ENCODE data around the gene RANBP3.
"Not testable (repeated sequence)": the region's sequence is repeated elsewhere in the genome, so short reads cannot be mapped to it uniquely, and the experiment has no call there.

RANBP3 gene

DNA sequence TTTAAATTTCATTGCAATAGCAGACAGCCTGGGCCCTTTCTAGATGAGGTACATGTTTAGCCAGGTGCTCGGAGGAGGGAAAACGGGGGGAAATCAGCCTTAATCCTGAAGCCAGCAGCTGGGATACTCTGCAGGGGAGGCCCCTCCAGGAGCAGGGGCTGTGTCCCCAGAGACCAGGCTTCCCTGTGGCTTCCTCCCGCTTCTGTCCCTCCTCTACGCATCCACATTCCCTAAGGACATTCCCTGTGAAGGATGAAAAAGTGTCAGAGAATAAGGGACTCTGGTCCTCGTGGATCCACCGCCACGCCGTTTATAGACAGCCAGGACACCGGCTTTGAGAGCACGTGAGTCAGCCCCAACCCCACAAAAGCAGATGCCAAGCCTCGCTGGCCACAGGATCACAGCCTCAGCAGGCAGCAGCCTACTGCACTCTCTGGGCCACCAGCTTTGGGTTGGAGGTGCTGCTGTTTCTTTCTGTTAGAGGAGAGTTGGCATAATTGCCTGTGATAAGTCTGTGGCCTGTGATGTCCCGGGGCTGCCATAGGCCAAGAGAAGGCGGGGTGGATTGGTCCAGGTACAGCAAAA is 36.7 kb upstream of the RANBP3 start:
- Mint-ChIP-seq H3K4me3 (no peak overlapping the region), H3K27me3 (no peaks in the 10 kb centered on the region), H3K9me3 (no peaks in the 10 kb centered on the region), H3K4me1 (no peaks in the 10 kb centered on the region), H3K36me3 (no peaks in the 10 kb centered on the region), H3K27ac (no peak overlapping the region)
- ATAC-seq (replicated peaks) = no peak
- DNase-seq = no peak

DNA sequence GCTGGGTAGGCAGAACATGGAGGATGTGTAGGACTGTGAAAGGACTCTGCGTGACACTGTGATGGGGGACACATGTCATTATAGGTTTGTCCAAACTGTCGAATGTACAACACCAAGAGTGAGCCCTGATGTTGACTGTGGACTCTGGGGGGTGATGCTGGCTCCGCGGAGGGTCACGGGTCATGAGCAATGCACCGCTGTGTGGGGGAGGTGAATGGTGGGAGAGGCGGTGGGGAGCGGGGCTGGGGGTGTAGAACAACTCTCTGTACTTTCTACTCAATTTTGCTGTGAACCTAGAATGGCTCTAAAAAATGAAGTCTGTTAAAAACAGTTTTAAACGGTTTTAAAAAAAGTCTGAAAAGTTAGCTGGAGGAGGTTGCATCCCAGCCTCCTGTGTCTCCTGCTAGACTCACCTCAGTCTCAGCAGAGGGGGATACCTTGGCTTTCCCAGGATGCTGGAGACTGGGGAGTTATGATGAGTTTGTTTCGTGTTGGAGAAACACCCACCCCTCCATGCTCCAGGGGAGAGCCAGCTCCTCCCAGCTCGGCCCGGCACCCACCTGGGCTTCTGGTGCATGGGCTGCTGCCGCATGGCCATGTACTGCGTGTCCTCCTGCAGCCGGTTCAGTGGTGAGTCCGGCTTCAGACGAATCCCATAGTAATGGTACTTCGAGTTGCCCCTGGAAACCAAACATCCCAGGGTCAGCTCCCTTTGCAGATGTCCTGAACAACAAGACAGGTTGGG is 34.7 kb upstream of the RANBP3 start:
- DNase-seq (no peak), ATAC-seq (replicated peaks) (no peak)
- no peaks in the 10 kb centered on the region for H3K27me3 Mint-ChIP-seq
- no peak overlapping the region for H3K27ac Mint-ChIP-seq
- H3K4me1 Mint-ChIP-seq = no peaks in the 10 kb centered on the region
- H3K36me3 Mint-ChIP-seq = peaks cover 0 to 1% of the 10 kb centered on the region in 2 donors
- H3K9me3 Mint-ChIP-seq = no peaks in the 10 kb centered on the region
- no peak overlapping the region for H3K4me3 Mint-ChIP-seq

DNA sequence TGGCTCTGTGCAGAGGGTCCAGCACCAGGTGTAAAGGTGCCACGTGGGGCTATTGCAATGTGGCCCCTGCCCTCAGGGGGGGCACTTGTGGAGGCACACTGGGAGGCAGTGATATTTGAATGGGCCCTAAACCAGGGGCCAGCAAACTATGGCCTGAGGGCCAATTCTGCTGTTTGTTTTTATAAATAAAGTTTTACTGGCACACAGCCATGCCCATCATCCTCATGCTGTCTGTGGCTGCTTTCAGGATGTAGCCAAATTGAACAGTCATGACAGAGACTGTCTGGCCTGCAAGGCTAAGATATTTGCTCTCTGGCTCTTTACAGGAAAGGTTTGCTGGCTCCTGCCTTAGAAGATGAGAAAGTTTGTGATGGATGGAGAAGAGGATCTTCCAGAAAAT is 33.9 kb upstream of the RANBP3 start:
- H3K27ac Mint-ChIP-seq = no peak overlapping the region
- no peak overlapping the region for H3K4me3 Mint-ChIP-seq
- H3K9me3 Mint-ChIP-seq = no peaks in the 10 kb centered on the region
- peaks cover 0 to 2% of the 10 kb centered on the region in 2 donors for H3K36me3 Mint-ChIP-seq
- H3K4me1 Mint-ChIP-seq = no peaks in the 10 kb centered on the region
- DNase-seq (no peak), ATAC-seq (replicated peaks) (no peak)
- H3K27me3 Mint-ChIP-seq = no peaks in the 10 kb centered on the region

DNA sequence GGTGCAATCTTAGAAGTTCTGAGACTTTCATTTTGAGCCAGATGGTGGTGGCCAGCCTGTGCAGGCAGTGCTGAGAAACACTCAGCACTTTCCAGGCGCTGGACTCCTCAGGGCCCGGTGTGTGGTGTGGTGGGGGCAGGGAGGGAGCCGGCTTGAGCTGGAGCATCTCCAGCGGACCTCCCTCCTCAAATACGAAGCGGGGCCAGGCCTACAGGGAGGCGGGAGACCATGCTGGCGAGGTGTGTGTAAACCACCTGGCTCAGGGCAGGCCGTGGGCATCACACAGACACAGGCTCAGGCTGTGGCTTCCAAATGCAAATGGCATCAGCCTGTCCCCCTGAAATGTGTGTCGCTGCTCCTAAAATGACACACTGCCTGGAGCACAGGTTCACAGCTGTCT is 33.3 kb upstream of the RANBP3 start:
- ATAC-seq (replicated peaks) (no peak), DNase-seq (no peak)
- no peak overlapping the region for H3K4me3 Mint-ChIP-seq
- H3K4me1 Mint-ChIP-seq = no peaks in the 10 kb centered on the region
- peaks cover 0 to 2% of the 10 kb centered on the region in 2 donors for H3K36me3 Mint-ChIP-seq
- H3K9me3 Mint-ChIP-seq = no peaks in the 10 kb centered on the region
- H3K27me3 Mint-ChIP-seq = no peaks in the 10 kb centered on the region
- no peak overlapping the region for H3K27ac Mint-ChIP-seq

DNA sequence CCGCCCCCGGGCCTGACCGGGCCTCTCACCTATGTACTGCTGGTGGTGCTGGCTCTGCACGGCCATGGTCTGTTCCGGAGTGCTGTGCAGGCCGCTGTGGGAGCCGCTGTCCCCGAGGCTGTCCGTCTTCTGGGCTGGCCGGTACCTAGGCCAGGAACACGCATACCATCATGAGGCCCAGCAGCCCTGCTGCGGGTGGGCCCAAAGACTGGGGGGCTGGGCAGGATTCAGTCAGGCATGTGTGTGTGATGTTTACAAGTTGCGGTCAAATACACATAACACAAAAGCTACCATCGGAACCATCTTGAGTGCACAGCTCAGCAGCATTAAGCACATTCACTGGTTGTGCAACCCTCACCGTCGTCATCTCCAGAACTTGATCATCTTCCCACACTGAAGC is 32.2 kb upstream of the RANBP3 start:
- H3K27ac Mint-ChIP-seq = no peak overlapping the region
- DNase-seq (no peak), ATAC-seq (replicated peaks) (no peak)
- H3K27me3 Mint-ChIP-seq = no peaks in the 10 kb centered on the region
- H3K9me3 Mint-ChIP-seq = no peaks in the 10 kb centered on the region
- no peak overlapping the region for H3K4me3 Mint-ChIP-seq
- no peaks in the 10 kb centered on the region for H3K4me1 Mint-ChIP-seq
- H3K36me3 Mint-ChIP-seq = peaks cover 0 to 2% of the 10 kb centered on the region in 2 donors

DNA sequence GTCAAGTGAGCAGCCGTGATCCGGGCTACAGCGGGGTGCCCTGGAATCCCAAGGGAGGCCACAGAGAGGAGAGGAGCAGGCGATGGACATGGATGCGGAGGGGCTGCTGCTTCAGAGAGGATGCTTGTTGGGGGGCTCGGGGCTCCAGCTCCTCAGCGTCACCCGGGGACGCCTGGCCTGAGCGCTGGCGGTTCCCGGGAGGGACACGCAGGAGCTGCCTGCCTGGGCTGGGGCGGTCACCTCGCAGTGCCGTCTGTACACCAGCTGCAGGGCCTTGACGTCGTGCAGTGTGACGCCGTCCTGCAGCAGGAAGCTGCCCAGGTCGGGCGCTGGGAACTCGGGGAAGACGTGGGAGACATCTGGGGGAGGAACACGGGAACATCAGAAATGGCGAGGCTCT is 29.9 kb upstream of the RANBP3 start:
- Mint-ChIP-seq H3K9me3 (no peaks in the 10 kb centered on the region), H3K36me3 (peaks cover 0 to 2% of the 10 kb centered on the region in 2 donors), H3K4me3 (no peak overlapping the region), H3K27me3 (no peaks in the 10 kb centered on the region), H3K4me1 (no peaks in the 10 kb centered on the region), H3K27ac (no peak overlapping the region)
- DNase-seq (no peak), ATAC-seq (replicated peaks) (no peak)

DNA sequence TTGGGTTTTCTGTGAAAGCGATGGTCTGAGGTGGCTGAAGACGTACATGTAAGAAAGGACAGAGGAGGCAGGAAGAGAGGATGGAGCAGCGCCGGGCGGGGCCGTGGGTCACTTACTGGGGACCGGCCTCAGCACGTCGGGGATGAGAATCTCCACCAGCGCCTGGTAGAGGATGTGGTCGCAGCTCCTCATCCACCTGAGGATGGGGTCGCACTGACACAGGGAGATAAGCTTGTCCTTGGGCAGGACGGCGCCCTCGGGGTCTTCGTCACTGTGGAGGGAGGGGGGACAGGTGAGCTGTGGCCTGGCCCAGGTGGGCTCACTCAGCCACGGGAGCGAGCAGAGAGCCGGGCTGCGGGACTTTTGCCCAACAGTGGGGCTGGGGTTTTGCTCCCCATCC is 29.0 kb upstream of the RANBP3 start:
- Mint-ChIP-seq H3K27me3 (no peaks in the 10 kb centered on the region), H3K27ac (no peak overlapping the region), H3K4me3 (no peak overlapping the region), H3K36me3 (peaks cover 2% of the 10 kb centered on the region in 2 donors), H3K4me1 (no peaks in the 10 kb centered on the region), H3K9me3 (no peaks in the 10 kb centered on the region)
- DNase-seq = no peak
- ATAC-seq (replicated peaks) = no peak

DNA sequence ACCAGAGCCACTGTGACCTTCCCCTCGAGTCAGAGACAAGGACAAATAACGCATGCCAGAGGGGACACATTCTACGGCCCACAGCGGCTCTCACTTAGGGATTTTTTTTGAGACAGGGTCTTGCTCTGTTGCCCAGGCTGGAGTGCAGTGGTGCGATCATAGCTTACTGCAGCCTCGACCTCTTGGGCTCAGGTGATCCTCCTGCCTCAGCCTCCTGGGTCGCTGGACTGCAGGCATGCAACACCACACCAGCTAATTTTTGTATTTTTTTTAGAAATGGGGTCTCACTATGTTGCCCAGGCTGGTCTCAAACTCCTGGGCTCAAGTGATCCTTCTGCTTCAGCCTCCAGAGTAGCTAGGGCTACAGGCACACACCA is 28.1 kb upstream of the RANBP3 start:
- not testable (repeated sequence) for DNase-seq; H3K9me3 Mint-ChIP-seq; H3K4me1 Mint-ChIP-seq; H3K27ac Mint-ChIP-seq; H3K4me3 Mint-ChIP-seq; ATAC-seq (replicated peaks); H3K27me3 Mint-ChIP-seq; H3K36me3 Mint-ChIP-seq

DNA sequence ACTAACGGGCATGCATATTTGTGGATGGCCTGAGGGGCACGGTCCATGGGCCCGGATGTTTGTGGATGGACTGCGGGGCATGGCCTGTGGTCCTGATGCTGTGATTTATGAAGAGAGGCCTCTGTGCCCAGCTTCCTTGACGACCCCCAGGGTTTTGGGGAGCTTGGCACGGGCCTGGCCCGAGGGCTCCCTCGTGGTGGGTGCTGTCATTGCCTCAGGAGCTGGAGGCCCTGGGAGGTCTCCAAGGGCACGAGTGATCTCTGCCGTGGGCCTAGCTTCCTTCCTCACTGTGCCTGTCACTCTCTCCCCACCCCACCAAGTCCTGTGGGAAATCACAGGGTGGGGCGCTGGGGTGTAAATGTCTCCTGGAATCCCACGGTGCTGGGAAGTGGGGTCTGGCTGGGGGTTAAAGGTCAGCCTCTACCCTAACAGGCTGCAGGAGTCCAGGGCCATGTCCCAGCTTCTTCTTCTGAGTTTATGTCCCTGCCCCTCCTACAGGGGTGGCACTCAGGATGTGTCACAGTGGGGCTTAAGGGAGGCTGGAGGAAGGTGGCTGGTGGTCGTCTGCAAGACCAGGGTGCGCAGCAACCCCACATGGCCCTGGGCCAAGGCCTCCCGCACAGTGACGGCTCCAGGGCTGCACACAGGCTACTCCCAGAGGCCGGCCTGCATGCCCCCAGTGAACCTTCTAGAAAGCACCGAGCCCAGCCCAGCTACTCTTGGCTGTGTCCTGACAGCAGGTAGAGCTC is 27.6 kb upstream of the RANBP3 start:
- H3K36me3 Mint-ChIP-seq = peaks cover 2 to 9% of the 10 kb centered on the region in 2 donors
- ATAC-seq (replicated peaks) = no peak
- peaks cover 1 to 4% of the 10 kb centered on the region in 2 donors for H3K9me3 Mint-ChIP-seq

DNA sequence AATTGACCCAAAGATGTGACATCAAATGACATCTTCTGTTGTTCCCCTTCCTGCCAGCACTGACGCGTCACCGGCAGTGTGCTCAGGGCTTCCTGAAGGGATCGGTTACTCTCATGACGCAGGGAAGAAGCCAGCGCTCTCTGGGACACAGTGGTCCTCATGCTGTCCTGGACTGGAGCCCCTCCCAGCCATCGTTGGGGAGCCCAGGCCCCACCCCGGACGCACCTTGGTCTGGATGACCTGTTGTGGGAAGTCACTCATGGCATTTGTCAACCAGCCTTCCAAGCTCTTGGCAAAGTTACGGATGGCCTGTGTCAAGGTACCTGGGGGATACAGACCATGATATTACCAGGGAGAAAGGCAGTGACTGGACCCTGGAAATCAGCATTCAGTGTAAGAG is 26.0 kb upstream of the RANBP3 start:
- ATAC-seq (replicated peaks) (no peak), DNase-seq (no peak)
- Mint-ChIP-seq H3K9me3 (peaks cover 6 to 8% of the 10 kb centered on the region in 2 donors), H3K27me3 (no peaks in the 10 kb centered on the region), H3K4me3 (no peak overlapping the region), H3K4me1 (no peaks in the 10 kb centered on the region), H3K27ac (no peak overlapping the region), H3K36me3 (peaks cover 6 to 16% of the 10 kb centered on the region in 2 donors)

More for the DNA sequence above, 27.6 kb upstream of the RANBP3 start:
- DNase-seq = no peak
- Mint-ChIP-seq H3K27ac (no peak overlapping the region), H3K4me3 (no peak overlapping the region), H3K4me1 (no peaks in the 10 kb centered on the region), H3K27me3 (no peaks in the 10 kb centered on the region)

DNA sequence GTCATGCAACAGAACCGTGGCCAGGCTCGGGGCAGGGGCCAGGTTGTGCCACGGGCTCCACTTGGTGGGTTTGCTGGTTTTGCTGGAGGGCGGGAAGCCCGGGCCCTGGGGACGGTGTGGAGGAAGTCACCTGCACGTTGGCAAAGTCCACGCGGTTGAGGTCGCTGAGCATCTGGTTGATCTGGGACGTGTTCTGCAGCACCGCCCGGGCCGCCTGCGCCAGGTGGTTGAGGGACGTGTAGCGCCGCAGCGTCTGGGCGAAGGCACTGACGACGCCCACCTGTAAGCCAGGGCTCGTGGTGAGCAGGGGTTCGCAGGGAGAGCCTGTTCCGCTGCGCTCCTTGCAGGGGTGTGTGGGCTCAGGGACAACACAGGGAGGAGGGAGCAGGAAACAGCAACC is 24.7 kb upstream of the RANBP3 start:
- ATAC-seq (replicated peaks) (no peak), DNase-seq (no peak)
- no peak overlapping the region for H3K4me3 Mint-ChIP-seq
- peaks cover 5 to 16% of the 10 kb centered on the region in 2 donors for H3K36me3 Mint-ChIP-seq
- no peak overlapping the region for H3K27ac Mint-ChIP-seq
- H3K9me3 Mint-ChIP-seq = peaks cover 6 to 8% of the 10 kb centered on the region in 2 donors
- no peaks in the 10 kb centered on the region for H3K4me1 Mint-ChIP-seq
- no peaks in the 10 kb centered on the region for H3K27me3 Mint-ChIP-seq

DNA sequence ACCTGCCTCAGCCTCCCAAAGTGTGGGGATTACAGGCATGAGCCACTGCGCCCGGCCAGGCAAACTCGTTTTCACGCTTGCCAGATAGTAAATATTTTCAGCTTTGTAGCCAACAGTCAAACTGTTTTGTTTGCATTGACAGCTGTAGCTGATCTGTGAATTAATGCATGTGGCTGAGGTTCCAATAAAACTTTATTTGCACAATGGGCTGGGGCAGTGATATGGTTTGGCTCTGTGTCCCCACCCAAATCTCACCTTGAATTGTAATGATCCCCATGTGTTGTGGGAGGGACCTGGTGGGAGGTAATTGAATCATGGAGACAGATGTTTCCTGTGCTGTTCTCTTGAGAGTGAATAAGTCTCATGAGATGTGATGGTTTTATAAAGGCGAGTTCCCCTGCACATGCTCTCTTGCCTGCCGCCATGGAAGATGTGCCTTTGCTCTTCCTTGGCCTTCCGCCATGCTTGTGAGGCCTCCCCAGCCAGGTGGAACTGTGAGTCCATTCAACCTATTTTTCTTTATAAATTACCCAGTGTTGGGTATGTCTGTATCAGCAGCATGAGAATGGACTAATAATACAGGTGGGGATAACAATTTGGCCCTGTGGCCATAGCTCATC is 22.4 kb upstream of the RANBP3 start:
- DNase-seq (no peak), ATAC-seq (replicated peaks) (no peak)
- no peaks in the 10 kb centered on the region for H3K4me1 Mint-ChIP-seq
- peaks cover 4 to 16% of the 10 kb centered on the region in 2 donors for H3K36me3 Mint-ChIP-seq
- no peak overlapping the region for H3K27ac Mint-ChIP-seq
- H3K4me3 Mint-ChIP-seq = no peak overlapping the region
- H3K27me3 Mint-ChIP-seq = no peaks in the 10 kb centered on the region
- peaks cover 6 to 8% of the 10 kb centered on the region in 2 donors for H3K9me3 Mint-ChIP-seq

DNA sequence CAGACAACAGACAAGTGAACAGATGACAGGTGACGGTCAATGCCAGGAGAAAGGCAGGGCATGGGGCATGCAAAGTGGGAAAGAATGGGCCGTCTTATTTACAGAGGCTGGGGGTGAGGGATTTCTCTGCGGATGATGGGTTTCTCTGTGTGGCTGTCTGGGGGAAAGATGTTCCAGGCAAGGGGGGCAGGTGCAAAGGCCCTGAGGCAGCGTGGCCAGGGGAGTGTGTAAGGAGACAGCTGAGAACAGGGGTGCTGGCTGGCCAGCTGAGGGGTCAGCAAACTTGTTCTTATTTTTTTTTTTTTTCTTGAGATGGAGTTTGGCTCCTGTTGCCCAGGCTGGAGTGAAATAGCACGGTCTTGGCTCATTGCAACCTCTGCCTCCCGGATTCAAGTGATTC is 21.8 kb upstream of the RANBP3 start:
- Mint-ChIP-seq H3K27me3 (no peaks in the 10 kb centered on the region), H3K9me3 (peaks cover 6 to 8% of the 10 kb centered on the region in 2 donors), H3K27ac (no peak overlapping the region), H3K36me3 (peaks cover 4 to 16% of the 10 kb centered on the region in 2 donors), H3K4me3 (no peak overlapping the region), H3K4me1 (no peaks in the 10 kb centered on the region)
- no peak for DNase-seq
- ATAC-seq (replicated peaks) = no peak

DNA sequence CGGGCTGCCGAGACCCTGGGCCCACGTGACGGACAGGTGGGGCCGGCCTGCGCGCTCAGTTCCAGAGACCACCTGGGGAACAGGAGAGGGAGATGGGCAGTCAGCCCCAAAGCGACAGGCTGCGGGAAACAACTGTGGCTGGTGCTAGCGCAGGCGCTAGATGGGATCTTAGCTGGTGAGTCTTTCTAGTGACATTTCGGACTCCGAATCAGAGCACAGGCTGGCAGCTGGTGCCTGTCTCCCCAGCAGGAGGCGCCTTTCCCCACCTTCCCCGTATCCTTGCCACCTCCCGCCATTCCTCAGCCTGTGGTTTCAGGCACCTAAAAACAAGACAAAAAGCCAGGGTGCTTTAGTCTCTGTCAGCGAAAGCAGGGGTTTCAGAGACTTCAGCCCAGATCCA is 19.4 kb upstream of the RANBP3 start:
- H3K27me3 Mint-ChIP-seq = no peaks in the 10 kb centered on the region
- H3K4me1 Mint-ChIP-seq = peaks cover 0 to 2% of the 10 kb centered on the region in 2 donors
- H3K27ac Mint-ChIP-seq = no peak overlapping the region

More for the DNA sequence above, 19.4 kb upstream of the RANBP3 start:
- peaks cover 4 to 16% of the 10 kb centered on the region in 2 donors for H3K36me3 Mint-ChIP-seq
- H3K4me3 Mint-ChIP-seq = no peak overlapping the region
- DNase-seq = no peak
- ATAC-seq (replicated peaks) = no peak
- H3K9me3 Mint-ChIP-seq = peaks cover 6 to 8% of the 10 kb centered on the region in 2 donors

All from stimulated activated naive B cell treated with anti-CD40 and anti-IgM and Interleukin-4, amounts not matched to agents 10 μg/mL and 1 μg/mL and 100 μg/mL, for 72 hours (primary cell).